ENCODE results near the gene SPINK2.

The SPINK2 gene

GRCh38 chr4:56821381-56822243 lies at the start of gene SPINK2:
TSS of gene SPINK2 (minus strand) at chr4:56821701. CDS start at chr4:56821662, 39 bp downstream.
- DNase-seq, result peak; percentile 74

GRCh38 chr4:56870946-56871345 lies 49.4 kb upstream of the SPINK2 start:
- no peak for DNase-seq

GRCh38 chr4:56863441-56864139 lies 42.1 kb upstream of the SPINK2 start:
- DNase-seq, result no peak

- no peak for DNase-seq
Observed at GRCh38 chr4:56861360-56861759, 39.9 kb upstream of the SPINK2 start.

- no peak for DNase-seq
Observed at GRCh38 chr4:56860781-56861180, 39.3 kb upstream of the SPINK2 start.

- no peak for DNase-seq
Observed at GRCh38 chr4:56859841-56860240, 38.3 kb upstream of the SPINK2 start.

- no peak for DNase-seq
Observed at GRCh38 chr4:56857601-56858309, 36.3 kb upstream of the SPINK2 start.

- DNase-seq, result no peak
Observed at GRCh38 chr4:56856656-56857055, 35.2 kb upstream of the SPINK2 start.

GRCh38 chr4:56850910-56851309 lies 29.4 kb upstream of the SPINK2 start:
- no peak for DNase-seq

GRCh38 chr4:56844802-56845580 lies 23.5 kb upstream of the SPINK2 start:
- DNase-seq, result no peak

- DNase-seq, result no peak
Observed at GRCh38 chr4:56843421-56843899, 22.0 kb upstream of the SPINK2 start.

GRCh38 chr4:56840559-56840958 lies 19.1 kb upstream of the SPINK2 start:
- no peak for DNase-seq

GRCh38 chr4:56828784-56829535 lies 7.5 kb upstream of the SPINK2 start:
- DNase-seq, result no peak

GRCh38 chr4:56823933-56824600 lies 2.6 kb upstream of the SPINK2 start:
- no peak for DNase-seq

GRCh38 chr4:56818797-56819196 lies 2.7 kb downstream of the SPINK2 start:
- no peak for DNase-seq

- peak; percentile 65 for DNase-seq
Observed at GRCh38 chr4:56817840-56818491, 3.5 kb downstream of the SPINK2 start.

- no peak for DNase-seq
Observed at GRCh38 chr4:56806666-56807065, 14.8 kb downstream of the SPINK2 start.

GRCh38 chr4:56804551-56804950 lies 16.9 kb downstream of the SPINK2 start:
- DNase-seq, result no peak

GRCh38 chr4:56803471-56803870 lies 18.0 kb downstream of the SPINK2 start:
- no peak for DNase-seq
